Vagina (tissue), 2 donors: ENCODE data around the gene CAMSAP1.

Experiments
- CTCF ChIP-seq, 3 experiments: fragments of 450-650 bp in 2 of 3; fragments of 200-600 bp in 1 of 3; sonication (generic) in 1 of 3; IDR thresholded peaks; one replicate each; pipeline ENCODE4 v1.5.1; 2017 to 2019; ENCODE audit warnings: antibody characterized with exemption in 3 of 3, mild to moderate bottlenecking in 2 of 3, moderate library complexity in 2 of 3
- POLR2A ChIP-seq, 2 donors: fragments of 450-650 bp; IDR thresholded peaks; one replicate each; pipeline ENCODE4 v1.6.1; 2017; ENCODE audit warnings: antibody characterized with exemption in 2 of 2, mild to moderate bottlenecking in 2 of 2, moderate library complexity in 2 of 2
- POLR2AphosphoS5 ChIP-seq, 2 donors: sonication (generic); formaldehyde crosslinking; IDR thresholded peaks; one replicate each; pipeline ENCODE4 v1.9.0; 2017; ENCODE audit warnings: antibody characterized with exemption in 2 of 2, mild to moderate bottlenecking in 2 of 2, low read depth in 1 of 2; ENCODE audit not compliant: insufficient read depth in 1 of 2

GRCh38 chr9:135928074-135928730, 20.9 kb upstream of the CAMSAP1 start:
- TF ChIP-seq CTCF (IDR thresholded peaks at IDR 0.05): no peak
- TF ChIP-seq POLR2A (IDR thresholded peaks at IDR 0.05): no peak
- TF ChIP-seq POLR2AphosphoS5 (IDR thresholded peaks at IDR 0.05; ENCODE audit: insufficient read depth in 1 of 2, low read depth in 1 of 2): no peak
